K562 (cell line): ENCODE results near the gene ELOVL5. TPM values are rescaled to one million over a fixed set of nuclear protein-coding genes. Genes with fewer than 3 reads are reported as not detected.

ENCODE experiments used
- AFF1 ChIP-seq, 2 experiments: fragments of 450-650 bp; IDR thresholded peaks; 2 replicates each; pipeline ENCODE4 v1.6.1; 2018; ENCODE audit warnings: mild to moderate bottlenecking in 2 of 2, low read depth in 1 of 2; ENCODE audit not compliant: partially characterized antibody in 2 of 2
- C11orf30 ChIP-seq: fragments of 450-650 bp; IDR thresholded peaks from 2 replicates; pipeline ENCODE4 v1.6.1; 2016; ENCODE audit warnings: low read depth, mild to moderate bottlenecking
- CBX2 ChIP-seq: fragments of 200-600 bp; sonication (generic); IDR thresholded peaks from one replicate; pipeline ENCODE4 v1.6.1; 2012; ENCODE audit warnings: mild to moderate bottlenecking, low read length, inconsistent platforms; ENCODE audit not compliant: insufficient read depth, poor library complexity, severe bottlenecking
- CBX3 ChIP-seq, 2 experiments: IDR thresholded peaks; 1 replicate in 1 of 2; 2 replicates in 1 of 2; pipeline ENCODE4 v1.6.1; 2012; ENCODE audit warnings: inconsistent platforms in 2 of 2, low read length in 2 of 2, borderline replicate concordance in 1 of 2, control low read depth in 1 of 2
- CEBPB ChIP-seq: fragments of 450-650 bp; IDR thresholded peaks from 2 replicates; pipeline ENCODE4 v1.6.1; 2016; ENCODE audit warnings: missing genetic modification characterization, missing compliant biosample characterization
- E2F6 ChIP-seq, 2 experiments: IDR thresholded peaks; 2 replicates each; pipeline ENCODE4 v1.6.1; 2011; ENCODE audit warnings: borderline replicate concordance in 1 of 2, control low read depth in 1 of 2, low read depth in 1 of 2, low read length in 1 of 2, mild to moderate bottlenecking in 1 of 2, mixed read lengths in 1 of 2, moderate library complexity in 1 of 2; ENCODE audit not compliant: insufficient read depth in 1 of 2, insufficient read length in 1 of 2, poor library complexity in 1 of 2, severe bottlenecking in 1 of 2; ENCODE audit errors: extremely low read depth in 1 of 2
- FOSL1 ChIP-seq: fragments of 200-800 bp; sonication (Bioruptor generic); conservative IDR thresholded peaks from 2 replicates; pipeline ENCODE4 v1.6.1; 2016; ENCODE audit warnings: missing genetic modification characterization, missing compliant biosample characterization
- GTF2E2 ChIP-seq: fragments of 200-800 bp; sonication (Bioruptor generic); IDR thresholded peaks from 2 replicates; pipeline ENCODE4 v1.6.1; 2016; ENCODE audit warnings: missing genetic modification characterization, missing compliant biosample characterization
- HIVEP1 ChIP-seq: fragments of 250-450 bp; sonication (Bioruptor Pico); IDR thresholded peaks from 2 replicates; pipeline ENCODE4 v1.4.0; 2020; ENCODE audit warnings: mild to moderate bottlenecking
- MAZ ChIP-seq, 2 experiments: fragments of 450-650 bp in 1 of 2; sonication (generic) in 1 of 2; formaldehyde crosslinking; IDR thresholded peaks in 1 of 2; conservative IDR thresholded peaks in 1 of 2; 2 replicates each; pipeline versions ENCODE4 v1.4.0 to v1.5.0; 2020; ENCODE audit warnings: mild to moderate bottlenecking in 1 of 2, missing genetic modification reagents in 1 of 2
- NFIC ChIP-seq: fragments of 450-650 bp; IDR thresholded peaks from 2 replicates; pipeline ENCODE4 v1.6.1; 2017; ENCODE audit warnings: mild to moderate bottlenecking, inconsistent platforms
- POLR2A ChIP-seq: fragments of 450-650 bp; conservative IDR thresholded peaks from 2 replicates; pipeline ENCODE4 v1.6.1; 2016
- PTRF ChIP-seq: fragments of 450-650 bp; IDR thresholded peaks from 2 replicates; pipeline ENCODE4 v1.6.1; 2016; ENCODE audit warnings: mild to moderate bottlenecking, missing genetic modification characterization, missing compliant biosample characterization
- SAFB ChIP-seq: fragments of 200-400 bp; formaldehyde crosslinking; IDR thresholded peaks from 2 replicates; pipeline ENCODE4 v1.6.1; 2017; ENCODE audit warnings: low read depth, low read length, borderline replicate concordance
- SAP30 ChIP-seq: fragments of 200-600 bp; sonication (generic); IDR thresholded peaks from 2 replicates; pipeline ENCODE4 v1.6.1; 2012; ENCODE audit warnings: borderline replicate concordance, low read depth, mild to moderate bottlenecking, moderate library complexity, low read length, control low read depth, inconsistent platforms; ENCODE audit not compliant: insufficient read depth, poor library complexity, severe bottlenecking
- TRIM28 ChIP-seq: fragments of 450-650 bp; IDR thresholded peaks from 2 replicates; pipeline ENCODE4 v1.6.1; 2017
- USF1 ChIP-seq: sonication (generic); formaldehyde crosslinking; IDR thresholded peaks from 2 replicates; pipeline ENCODE4 v1.9.0; 2022; ENCODE audit warnings: mild to moderate bottlenecking, missing genetic modification reagents
- ZNF232 ChIP-seq: sonication (generic); formaldehyde crosslinking; IDR thresholded peaks from 2 replicates; pipeline ENCODE4 v1.8.0; 2022; ENCODE audit warnings: mild to moderate bottlenecking, missing genetic modification reagents
- ZNF436 ChIP-seq: fragments of 250-450, 450-650 bp; sonication (Bioruptor Pico); formaldehyde crosslinking; IDR thresholded peaks from 2 replicates; pipeline ENCODE4 v1.7.0; 2020; ENCODE audit warnings: mild to moderate bottlenecking
- ZNF740 ChIP-seq, 3 experiments: fragments of 200-800 bp in 1 of 3; sonication (Bioruptor generic) in 1 of 3; sonication (generic) in 1 of 3; formaldehyde crosslinking in 1 of 3; IDR thresholded peaks; 2 replicates each; pipeline versions ENCODE4 v1.6.1 to v1.8.0; 2016 to 2022; ENCODE audit warnings: mild to moderate bottlenecking in 2 of 3, missing compliant biosample characterization in 2 of 3, missing genetic modification characterization in 2 of 3, missing genetic modification reagents in 1 of 3
- ZNF785 ChIP-seq: fragments of 250-450 bp; sonication (Bioruptor Pico); IDR thresholded peaks from 2 replicates; pipeline ENCODE4 v1.4.0; 2020; ENCODE audit warnings: mild to moderate bottlenecking
- polyA plus RNA-seq, 8 experiments: library from polyadenylated mRNA; depleted of rRNA in 4 of 8; stranded (reverse) in 5 of 8; unstranded in 3 of 8; fragments of >200 nt; fragmentation: Nextera tagmentation in 2 of 8; fragmentation: Illumina TruSeq in 1 of 8; extraction: Ambion mirVana in 2 of 8; extraction: Trizol in 1 of 8; gene quantifications; 2 replicates each; pipeline versions ENCODE4 v1.2.1 to v1.2.3, GENCODE V29; 2011 to 2014; ENCODE audit warnings: inconsistent platforms in 1 of 8, missing spikeins in 1 of 8
- total RNA-seq, 7 experiments: library from RNA; depleted of rRNA in 6 of 7; stranded (reverse); fragments of >200 nt in 6 of 7; fragmentation: Illumina TruSeq in 2 of 7; extraction: Trizol in 2 of 7; gene quantifications; 2 replicates each; pipeline versions ENCODE4 v1.2.1 to v1.2.3, GENCODE V29; 2011 to 2021; ENCODE audit warnings: low replicate concordance in 1 of 7

The ELOVL5 gene
- total and polyA plus RNA-seq, 9 of the 15 experiments (the other 6 are each of a cell fraction or from before 2014, with no cell fraction given): 70.6 to 245 (median 132) TPM

GRCh38 chr6:53313784-53314400, 34.9 kb downstream of the ELOVL5 start (continued):
- TF ChIP-seq USF1 (CRISPR knock-in tag) (no peak), NFIC (peak; percentile 95), E2F6 (IDR thresholded peaks at IDR 0.05; ENCODE audit: borderline replicate concordance in 1 of 2, extremely low read depth in 1 of 2, insufficient read depth in 1 of 2, insufficient read length in 1 of 2, low read depth in 1 of 2, low read length in 1 of 2, poor library complexity in 1 of 2, severe bottlenecking in 1 of 2) (no peak), HIVEP1 (CRISPR knock-in tag) (no peak), AFF1 (IDR thresholded peaks at IDR 0.05; ENCODE audit: low read depth in 1 of 2, partially characterized antibody in 2 of 2) (peak in 1 of 2 experiments; percentile 19), SAFB (no peak), FOSL1 (no peak), GTF2E2 (tag) (no peak), C11orf30 (peak; percentile 56), CBX3 (IDR thresholded peaks at IDR 0.05; ENCODE audit: borderline replicate concordance in 1 of 2, low read length in 2 of 2) (no peak), ZNF740 (CRISPR knock-in tag; IDR thresholded peaks at IDR 0.05) (no peak), ZNF740 (tag; IDR thresholded peaks at IDR 0.05) (no peak), ZNF232 (CRISPR knock-in tag) (no peak), PTRF (tag) (no peak), MAZ (CRISPR knock-in tag; conservative IDR thresholded peaks at IDR 0.05 in 1 of 2, IDR thresholded peaks at IDR 0.05 in 1 of 2) (peak in 1 of 2 experiments; percentile 34; a peak in 1 of 4 replicates), POLR2A (0 out of 2 replicates have a peak, but pooled peaks have one; percentile 27), CBX2 (no peak), TRIM28 (no peak), SAP30 (no peak), ZNF436 (CRISPR knock-in tag) (no peak), ZNF785 (no peak), CEBPB (tag) (no peak)
